GM18508 (cell line): ENCODE measurements around the gene BBS4.
"Not testable (repeated sequence)": the region's sequence is repeated elsewhere in the genome, so short reads cannot be mapped to it uniquely, and the experiment has no call there.

ENCODE experiments used
- ATAC-seq: cut with Tn5 transposase; IDR thresholded peaks from one replicate; pipeline ENCODE4 v1.9.1; 2021; ENCODE audit warnings: moderate number of reproducible peaks; ENCODE audit not compliant: insufficient read depth, unreplicated experiment

Gene BBS4

GRCh38 chr15:72698938-72699337, 12.9 kb downstream of the BBS4 start:
- no peak for ATAC-seq

GRCh38 chr15:72700076-72700475, 14.1 kb downstream of the BBS4 start:
- ATAC-seq = no peak

DNA sequence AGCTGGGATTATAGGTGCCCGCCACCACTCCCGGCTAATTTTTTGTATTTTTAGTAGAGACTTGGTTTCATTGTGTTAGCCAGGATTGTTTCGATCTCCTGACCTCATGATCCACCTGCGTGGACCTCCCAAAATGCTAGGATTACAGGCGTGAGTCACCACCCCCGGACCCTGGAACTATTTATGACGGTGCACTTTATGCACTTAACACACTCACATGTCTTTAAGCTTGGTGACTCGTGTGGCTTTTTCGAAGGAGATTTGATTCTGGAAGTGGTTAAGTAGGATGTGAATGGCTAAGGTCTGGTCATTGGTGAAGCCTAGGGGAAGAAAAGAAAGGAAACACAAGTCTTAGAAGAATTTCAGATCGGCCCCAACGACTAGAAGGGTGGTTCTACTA, 20.3 kb downstream of the BBS4 start:
- ATAC-seq = no peak

DNA sequence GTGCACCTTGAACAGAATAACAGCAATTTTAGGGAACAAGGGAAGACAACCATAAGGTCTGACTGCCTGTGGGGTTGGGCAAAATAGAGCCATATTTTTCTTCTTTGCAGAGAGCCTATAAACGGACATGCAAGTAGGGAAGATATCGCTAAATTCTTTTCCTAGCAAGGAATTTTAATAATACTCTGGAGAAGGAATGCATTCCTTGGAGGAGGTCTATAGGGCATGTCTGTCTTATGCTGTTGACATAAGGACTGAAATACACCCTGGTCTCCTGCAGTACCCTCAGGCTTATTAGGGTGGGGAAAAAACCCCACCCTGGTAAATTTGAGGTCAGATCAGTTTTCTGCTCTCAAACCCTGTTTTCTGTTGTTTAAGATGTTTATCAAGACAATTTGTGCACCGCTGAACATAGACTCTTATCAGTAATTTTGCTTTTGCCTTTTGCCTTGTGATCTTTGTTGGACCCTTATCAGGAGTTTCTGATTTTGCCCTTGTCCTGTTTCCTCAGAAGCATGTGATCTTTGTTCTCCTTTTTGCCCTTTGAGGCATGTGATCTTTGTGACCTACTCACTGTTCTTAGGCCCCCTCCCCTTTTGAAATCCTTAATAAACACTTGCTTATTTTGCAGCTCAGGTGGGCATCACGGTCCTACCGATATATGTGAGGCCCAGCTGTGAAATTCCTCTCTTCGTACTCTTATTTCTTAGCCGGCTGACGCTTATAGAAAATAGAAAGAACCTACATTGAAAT, 22.7 kb downstream of the BBS4 start:
- ATAC-seq = not testable (repeated sequence)

GRCh38 chr15:72722071-72722696, 36.2 kb downstream of the BBS4 start:
- ATAC-seq = no peak

- ATAC-seq = no peak
Observed at GRCh38 chr15:72724028-72724427, 38.0 kb downstream of the BBS4 start.

DNA sequence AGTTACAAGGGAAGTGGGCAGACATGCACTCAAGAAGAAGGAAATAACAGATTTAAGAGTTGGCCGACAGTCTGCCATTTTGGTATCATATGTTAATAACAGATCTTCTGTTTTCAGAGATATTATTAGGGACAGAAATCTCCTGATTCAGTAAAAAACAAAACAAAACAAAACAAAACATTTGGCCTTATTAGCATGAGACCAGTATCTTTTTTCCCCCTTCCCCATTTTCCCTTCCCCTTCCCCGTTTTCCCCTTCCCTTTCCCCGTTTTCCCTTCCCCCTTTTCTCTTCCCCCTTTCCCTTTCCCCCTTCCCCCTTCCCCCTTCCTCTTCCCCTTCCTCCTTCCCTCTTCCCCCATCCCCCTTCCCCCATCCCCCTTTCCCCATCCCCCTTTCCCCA, 39.4 kb downstream of the BBS4 start:
- ATAC-seq = no peak

DNA sequence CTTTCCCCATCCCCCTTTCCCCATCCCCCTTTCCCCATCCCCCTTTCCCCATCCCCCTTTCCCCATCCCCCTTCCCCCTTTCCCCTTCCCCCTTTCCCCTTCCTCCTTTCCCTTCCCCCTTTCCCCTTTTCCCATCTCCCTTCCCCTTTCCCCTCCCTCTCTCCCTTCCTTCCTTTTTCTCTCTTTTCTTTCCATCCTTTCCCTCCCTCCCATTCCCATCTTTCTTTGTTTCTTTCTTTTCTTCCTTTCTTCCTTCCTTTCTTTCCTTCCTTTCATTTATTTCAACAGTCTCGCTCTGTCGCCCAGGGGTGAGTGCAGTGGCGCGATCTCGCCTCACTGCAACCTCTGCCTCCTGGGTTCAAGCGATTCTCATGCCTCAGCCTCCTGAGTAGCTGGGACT, 39.8 kb downstream of the BBS4 start:
- ATAC-seq = not testable (repeated sequence)

DNA sequence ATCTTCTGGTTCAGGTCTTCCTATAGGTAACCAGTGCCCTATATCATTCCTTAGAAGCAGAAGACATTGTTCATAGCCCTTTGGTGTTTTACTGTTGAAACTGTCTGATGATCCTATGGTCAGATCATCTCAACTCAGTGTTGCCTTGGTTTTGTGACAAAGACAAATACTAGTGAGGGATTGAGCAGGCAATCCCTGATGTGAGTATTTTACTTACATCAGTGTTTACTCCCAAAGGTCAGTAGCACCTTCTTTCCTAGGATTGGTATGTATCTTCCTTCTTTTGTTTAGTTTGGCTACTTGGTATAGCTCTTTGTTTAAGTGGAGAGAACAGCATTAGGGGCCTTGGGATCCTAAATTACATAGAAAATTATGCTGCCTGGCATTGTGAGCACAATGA, 41.1 kb downstream of the BBS4 start:
- ATAC-seq = no peak

DNA sequence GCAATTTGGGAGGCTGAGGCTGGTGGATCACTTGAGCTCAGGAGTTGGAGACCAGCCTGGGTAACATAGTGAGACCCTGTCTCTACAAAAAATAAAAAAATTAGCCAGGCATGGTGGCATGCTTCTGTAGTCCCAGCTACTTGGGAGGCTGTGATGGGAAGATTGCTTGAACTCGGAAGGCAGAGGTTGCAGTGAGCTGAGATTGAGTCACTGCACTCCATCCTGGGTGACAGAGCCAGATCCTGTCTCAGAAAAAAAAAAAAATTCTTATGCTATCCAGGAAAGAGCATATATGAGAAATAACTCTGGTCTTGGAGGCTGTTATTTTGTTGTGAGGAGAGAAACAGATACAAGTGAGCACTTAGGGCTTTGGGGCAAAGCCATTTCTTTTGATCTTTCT, 42.2 kb downstream of the BBS4 start:
- ATAC-seq = not testable (repeated sequence)

DNA sequence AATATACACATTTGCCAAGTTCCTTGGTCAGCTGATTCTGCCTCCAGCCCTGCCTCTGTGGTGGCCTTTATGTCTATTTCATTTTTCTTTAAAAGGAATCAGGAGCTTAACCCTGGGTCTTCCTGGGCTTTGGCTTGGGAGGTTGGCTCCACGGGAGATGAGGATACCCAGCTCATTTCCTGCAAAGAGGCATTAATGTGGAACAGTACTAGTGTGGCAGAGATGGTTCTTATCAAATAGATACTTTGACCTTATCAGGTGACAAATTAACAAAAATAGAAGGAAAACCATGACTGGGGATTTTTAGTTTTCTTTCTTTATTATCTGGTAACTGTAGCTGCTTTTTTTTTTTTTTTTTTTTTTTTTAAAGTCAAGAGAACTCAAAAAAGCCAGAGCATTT, 42.8 kb downstream of the BBS4 start:
- ATAC-seq = no peak

DNA sequence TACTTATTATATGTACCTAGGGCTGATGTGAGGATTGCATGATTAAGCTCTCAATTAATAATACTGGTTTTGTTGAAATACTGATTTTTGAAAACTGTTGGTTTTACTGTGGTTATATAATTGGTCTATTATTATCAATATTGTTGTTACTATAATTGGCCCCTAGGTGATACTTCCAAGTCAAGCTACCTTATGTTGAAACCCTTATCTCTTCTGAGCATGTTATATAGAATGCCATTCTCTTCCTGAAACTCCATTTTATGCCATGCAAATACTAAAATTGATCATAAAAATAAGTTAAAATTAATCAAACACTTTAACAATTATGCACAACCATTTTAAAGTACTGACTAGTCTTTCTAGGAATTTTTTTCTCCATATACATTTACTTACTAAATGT, 46.1 kb downstream of the BBS4 start:
- no peak for ATAC-seq

GRCh38 chr15:72732516-72732915, 46.5 kb downstream of the BBS4 start:
- ATAC-seq = no peak

DNA sequence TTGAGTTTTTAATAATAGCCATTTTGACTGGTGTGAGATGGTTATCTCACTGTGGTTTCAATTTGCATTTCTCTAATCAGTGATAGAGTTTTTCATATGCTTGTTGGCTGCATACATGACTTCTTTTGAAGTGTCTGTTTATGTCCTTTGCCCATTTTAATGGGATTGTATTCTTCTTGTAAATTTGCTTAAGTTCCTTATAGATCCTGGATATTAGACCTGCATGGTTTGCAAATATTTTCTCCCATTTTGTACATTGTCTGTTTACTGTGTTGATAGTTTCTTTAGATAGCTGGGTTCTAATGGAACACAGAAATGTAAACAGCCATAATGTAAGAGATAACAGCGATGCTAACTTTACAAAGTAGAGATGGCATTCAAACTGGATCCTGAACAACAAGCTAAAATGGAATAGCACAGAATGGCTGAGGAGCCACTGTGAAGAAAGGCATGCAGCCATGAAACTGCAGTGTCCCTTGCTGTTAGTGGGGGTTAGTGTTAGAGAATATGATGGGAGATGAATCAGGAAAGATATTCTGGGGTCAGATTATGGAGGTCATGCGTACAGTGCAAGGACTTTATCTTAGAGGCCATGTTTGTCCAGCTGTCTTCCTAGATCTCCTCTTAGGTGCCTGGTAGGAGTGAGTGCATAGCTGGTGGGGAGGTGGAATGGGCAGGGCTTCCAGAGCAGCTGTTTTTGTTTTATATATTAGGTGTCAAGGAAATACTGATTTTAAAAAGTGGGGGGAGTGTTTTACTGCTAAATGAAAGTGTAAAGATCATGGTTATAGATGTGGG, 48.1 kb downstream of the BBS4 start:
- ATAC-seq = no peak

DNA sequence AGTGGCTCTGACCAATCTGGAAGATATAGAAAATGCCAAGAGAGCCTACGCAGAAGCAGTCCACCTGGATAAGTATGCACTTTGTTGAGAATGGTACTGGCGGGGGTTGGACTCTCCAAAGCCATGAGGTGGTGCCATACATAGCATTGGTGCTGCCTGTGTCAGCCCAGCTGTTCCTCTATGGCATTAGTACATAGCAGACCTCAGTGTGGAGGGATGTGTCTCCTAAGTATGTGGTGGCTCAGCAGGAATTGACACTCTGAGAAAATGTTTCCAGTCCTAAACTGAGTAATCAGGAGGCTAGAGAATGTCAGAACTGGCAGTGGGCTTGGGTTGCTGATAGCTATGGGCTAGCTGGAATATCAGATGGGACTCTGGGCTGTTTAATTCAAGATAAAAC, 49.1 kb downstream of the BBS4 start:
- no peak for ATAC-seq

GRCh38 chr15:72737061-72737460, 51.1 kb downstream of the BBS4 start:
- ATAC-seq = no peak

DNA sequence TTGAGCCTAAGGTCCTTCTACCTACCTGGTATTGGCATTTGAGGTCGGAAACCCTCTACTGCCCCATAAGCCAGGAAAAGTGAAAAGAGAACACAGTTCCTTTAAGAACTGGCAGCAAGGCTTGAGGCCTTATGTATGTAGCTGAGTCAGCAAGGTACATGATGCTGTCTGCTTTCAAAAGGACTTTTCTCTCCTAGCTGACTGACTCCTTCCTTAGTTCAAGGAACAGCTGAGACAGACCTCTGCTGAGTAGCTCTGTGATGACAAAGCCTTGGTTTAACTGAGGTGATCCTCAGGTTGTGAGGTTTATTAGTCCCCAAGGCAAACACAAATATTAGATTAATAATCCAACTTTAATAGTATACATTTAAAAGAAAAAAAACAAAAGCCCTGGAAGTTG, 51.7 kb downstream of the BBS4 start:
- no peak for ATAC-seq

DNA sequence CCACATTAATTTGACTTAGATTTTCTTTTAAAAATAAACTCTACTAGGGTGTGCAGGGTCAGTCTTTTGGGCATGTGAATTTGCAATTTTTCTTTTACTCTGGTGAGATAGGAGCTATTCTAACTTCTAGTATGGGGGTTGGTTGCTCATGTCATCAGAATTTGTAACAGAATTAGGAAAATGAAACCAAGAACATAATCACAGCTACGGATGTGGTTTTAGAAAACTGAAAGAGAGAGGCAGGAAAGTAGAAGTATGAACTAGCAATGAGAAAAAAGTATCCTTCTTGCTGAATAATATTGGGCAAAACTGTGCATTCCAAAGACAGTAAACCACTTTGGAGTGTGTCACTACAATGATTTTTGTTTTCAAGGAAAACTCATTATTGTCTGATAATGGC, 54.2 kb downstream of the BBS4 start:
- ATAC-seq = no peak

DNA sequence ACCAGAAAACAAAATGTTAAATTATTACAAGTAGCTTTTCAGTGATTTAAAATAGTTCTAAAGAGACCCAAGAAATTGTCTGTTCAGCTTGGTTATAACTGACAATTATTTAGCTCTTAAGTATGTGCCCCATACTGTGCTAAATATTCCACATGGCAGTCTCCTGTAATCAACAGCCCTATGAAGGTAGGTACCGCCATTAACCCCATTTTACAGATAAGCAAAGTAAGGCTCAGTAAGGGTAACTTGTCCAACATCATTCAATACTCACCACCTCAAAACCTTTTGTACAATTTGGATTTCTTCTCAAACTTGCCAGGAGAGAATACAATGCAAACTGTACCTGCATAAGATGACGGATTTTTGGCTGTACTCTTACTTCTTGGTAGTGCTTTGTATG, 63.7 kb downstream of the BBS4 start:
- no peak for ATAC-seq

DNA sequence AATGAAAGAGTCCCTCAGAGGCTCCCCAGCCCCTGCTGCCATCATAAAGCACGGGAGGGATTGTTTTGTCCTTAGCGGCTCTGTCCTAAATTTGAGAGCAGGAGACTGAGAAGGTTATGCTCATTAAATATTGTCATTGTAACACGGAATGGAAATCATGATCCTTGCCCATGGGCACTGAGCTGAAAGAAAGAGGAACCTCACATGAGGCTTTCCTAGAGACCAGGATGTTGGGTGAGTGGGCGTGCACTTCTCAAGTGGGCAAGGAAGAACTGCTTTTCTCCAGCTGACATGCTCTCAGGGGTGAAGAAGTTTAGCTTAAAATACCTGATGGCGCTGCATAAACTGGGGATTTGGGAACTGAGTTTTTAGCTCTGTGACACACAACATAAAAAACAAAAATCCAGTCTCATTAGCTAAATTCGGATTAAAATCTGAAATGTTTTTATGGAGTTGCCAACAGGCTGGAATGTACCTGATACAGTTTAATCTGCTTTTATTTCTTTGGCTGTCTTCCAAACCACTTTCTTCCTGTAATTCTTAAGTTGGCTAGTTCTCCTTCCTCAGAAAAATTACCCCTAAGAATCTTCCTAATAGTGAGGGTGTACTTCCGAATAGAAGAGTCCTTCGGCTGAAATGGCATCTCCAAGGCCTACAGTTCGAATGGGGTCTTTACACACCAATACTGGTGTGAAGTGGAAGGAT, 65.9 kb downstream of the BBS4 start:
- no peak for ATAC-seq

- ATAC-seq = no peak
Observed at GRCh38 chr15:72754096-72754495, 68.1 kb downstream of the BBS4 start.
